H1 (cell line): ENCODE results near the gene SNAP47. TPM values are rescaled to one million over a fixed set of nuclear protein-coding genes. Genes with fewer than 3 reads are reported as not detected.

Experiments
- ATF3 ChIP-seq: IDR thresholded peaks from 2 replicates; pipeline ENCODE4 v1.6.1; 2011; ENCODE audit warnings: low read depth, mild to moderate bottlenecking, low read length; ENCODE audit not compliant: insufficient read depth
- EGR1 ChIP-seq: IDR thresholded peaks from 2 replicates; pipeline ENCODE4 v1.6.1; 2011; ENCODE audit warnings: low read depth, low read length, borderline replicate concordance
- RBBP5 ChIP-seq: IDR thresholded peaks from 2 replicates; pipeline ENCODE4 v1.7.1; 2012; ENCODE audit warnings: low read depth, mild to moderate bottlenecking, inconsistent platforms, low read length, moderate library complexity, borderline replicate concordance
- SRF ChIP-seq: IDR thresholded peaks from 2 replicates; pipeline ENCODE4 v1.6.1; 2011; ENCODE audit warnings: mild to moderate bottlenecking, low read depth, low read length, moderate library complexity
- TBP ChIP-seq: IDR thresholded peaks from 2 replicates; pipeline ENCODE4 v1.6.1; 2011; ENCODE audit warnings: low read depth, low read length, improper control_type of control experiment
- polyA plus RNA-seq, 7 experiments: library from polyadenylated mRNA; depleted of rRNA in 3 of 7; stranded (reverse) in 5 of 7; unstranded in 2 of 7; fragments of >200 nt in 5 of 7; fragments of 200-250 nt in 2 of 7; gene quantifications; 1 replicate in 5 of 7; 2 replicates in 1 of 7; 4 replicates in 1 of 7; pipeline versions ENCODE4 v1.2.1 to v1.2.3, GENCODE V29; 2011 to 2013; ENCODE audit warnings: missing spikeins in 2 of 7, mixed read lengths in 2 of 7
- total RNA-seq: library from RNA; stranded (reverse); fragmentation: NEBNext Ultra II Directional; extraction: Animal tissue kit (Norgen Biotek cat#: 25700); gene quantifications from 2 replicates; pipeline ENCODE4 v1.2.1, GENCODE V29; 2021

Gene SNAP47
- total and polyA plus RNA-seq, 2 of the 8 experiments (the other 6 are each of a cell fraction or from before 2014, with no cell fraction given), result 37.6 to 42.2 TPM

GRCh38 chr1:227823537-227823936, 88.3 kb downstream of the SNAP47 start (continued):
- no peak for TF ChIP-seq ATF3
- TF ChIP-seq RBBP5, result no peak
- no peak for TF ChIP-seq SRF
- no peak for TF ChIP-seq EGR1
- TF ChIP-seq TBP, result no peak
